Measurements from ENCODE around the gene ODAD4. TPM values are rescaled to one million over a fixed set of nuclear protein-coding genes. Genes with fewer than 3 reads are reported as not detected.

Gene ODAD4
- total RNA-seq, 8 experiments from 2014 or later: 0.31 to 10.4 (median 4.6) TPM

- no peak overlapping the region for H3K27ac ChIP-seq
- peak in 2 of 8 experiments; percentile 5 to 12 for ATAC-seq (replicated peaks in 6 of 8)
- no peaks in the 10 kb centered on the region for H3K4me1 ChIP-seq (replicated peaks in 1 of 2)
- 47 to 100% (median 85%) methylated on average over 2 to 10 of the region's 19 CpGs; no CpG with 5 or more reads in 5 of the 10 experiments for WGBS, 10 experiments
- no peak overlapping the region for H3K4me3 ChIP-seq
- in situ Hi-C loops (cut with MboI; ENCODE audit: low pct_unique_long_range_greater_than_20kb in 2 of 9, low sequenced_read_pairs in 9 of 9, unreplicated experiment in 9 of 9): no loop called here
These were observed 7.8 kb downstream of the ODAD4 start for GRCh38 chr17:41937970-41938954.

GRCh38 chr17:41939044-41939692, 8.8 kb downstream of the ODAD4 start:
- in situ Hi-C loops (cut with MboI; ENCODE audit: low pct_unique_long_range_greater_than_20kb in 2 of 9, low sequenced_read_pairs in 9 of 9, unreplicated experiment in 9 of 9): no loop called here
- no peak overlapping the region for H3K4me3 ChIP-seq
- no peak overlapping the region for H3K27ac ChIP-seq
- WGBS, 10 experiments: 51 to 100% (median 71%) methylated on average over 1 to 4 of the region's 4 CpGs; no CpG with 5 or more reads in 5 of the 10 experiments
- H3K4me1 ChIP-seq (replicated peaks in 1 of 2): no peaks in the 10 kb centered on the region
- ATAC-seq (replicated peaks in 6 of 8): peak in 1 of 8 experiments; percentile 16

GRCh38 chr17:41939693-41940090, 9.3 kb downstream of the ODAD4 start:
- in situ Hi-C loops (cut with MboI; ENCODE audit: low pct_unique_long_range_greater_than_20kb in 2 of 9, low sequenced_read_pairs in 9 of 9, unreplicated experiment in 9 of 9): no loop called here
- H3K4me1 ChIP-seq (replicated peaks in 1 of 2): no peaks in the 10 kb centered on the region
- H3K4me3 ChIP-seq: no peak overlapping the region
- H3K27ac ChIP-seq: no peak overlapping the region
- ATAC-seq (replicated peaks in 6 of 8): no peak
- WGBS, 10 experiments: 73 to 100% (median 92%) methylated on average over 1 to 4 of the region's 6 CpGs; no CpG with 5 or more reads in 5 of the 10 experiments

- WGBS, 10 experiments: 60 to 100% (median 90%) methylated on average over 1 to 4 of the region's 5 CpGs; no CpG with 5 or more reads in 5 of the 10 experiments
- no peak overlapping the region for H3K27ac ChIP-seq
- peak in 3 of 8 experiments; percentile 57 to 83 (median 79) for ATAC-seq (replicated peaks in 6 of 8)
- H3K4me1 ChIP-seq (replicated peaks in 1 of 2): no peaks in the 10 kb centered on the region
- no peak overlapping the region for H3K4me3 ChIP-seq
- in situ Hi-C loops (cut with MboI; ENCODE audit: low pct_unique_long_range_greater_than_20kb in 2 of 9, low sequenced_read_pairs in 9 of 9, unreplicated experiment in 9 of 9): no loop called here
These were observed 10.8 kb downstream of the ODAD4 start for GRCh38 chr17:41941168-41941567.

- Histone ChIP-seq H3K4me1 (replicated peaks in 1 of 2) (no peaks in the 10 kb centered on the region), H3K4me3 (no peak overlapping the region), H3K27ac (no peak overlapping the region)
- in situ Hi-C loops (cut with MboI; ENCODE audit: low pct_unique_long_range_greater_than_20kb in 2 of 9, low sequenced_read_pairs in 9 of 9, unreplicated experiment in 9 of 9): no loop called here
- ATAC-seq (replicated peaks in 6 of 8): peak in 3 of 8 experiments; percentile 6 to 61 (median 6)
- 68 to 95% (median 90%) methylated on average over 1 to 8 of the region's 8 CpGs for WGBS, 10 experiments
These were observed 12.4 kb downstream of the ODAD4 start for GRCh38 chr17:41942626-41943373.

GRCh38 chr17:41943492-41943891, 13.1 kb downstream of the ODAD4 start:
- 78 to 100% (median 100%) methylated on average over 1 to 2 of the region's 3 CpGs; no CpG with 5 or more reads in 5 of the 10 experiments for WGBS, 10 experiments
- no peak for ATAC-seq (replicated peaks in 6 of 8)
- H3K4me3 ChIP-seq: no peak overlapping the region
- H3K4me1 ChIP-seq (replicated peaks in 1 of 2): no peaks in the 10 kb centered on the region
- in situ Hi-C loops (cut with MboI; ENCODE audit: low pct_unique_long_range_greater_than_20kb in 2 of 9, low sequenced_read_pairs in 9 of 9, unreplicated experiment in 9 of 9): no loop called here
- no peak overlapping the region for H3K27ac ChIP-seq

GRCh38 chr17:41944943-41945342, 14.5 kb downstream of the ODAD4 start:
- Histone ChIP-seq H3K4me1 (replicated peaks in 1 of 2) (no peaks in the 10 kb centered on the region), H3K27ac (no peak overlapping the region), H3K4me3 (no peak overlapping the region)
- in situ Hi-C loops (cut with MboI; ENCODE audit: low pct_unique_long_range_greater_than_20kb in 2 of 9, low sequenced_read_pairs in 9 of 9, unreplicated experiment in 9 of 9): no loop called here
- ATAC-seq (replicated peaks in 6 of 8): no peak
- WGBS, 10 experiments: 64 to 100% (median 83%) methylated on average over 1 to 3 of the region's 3 CpGs; no CpG with 5 or more reads in 5 of the 10 experiments

- H3K27ac ChIP-seq: no peak overlapping the region
- H3K4me1 ChIP-seq (replicated peaks in 1 of 2): no peaks in the 10 kb centered on the region
- ATAC-seq (replicated peaks in 6 of 8): peak in 2 of 8 experiments; percentile 37 to 51
- H3K4me3 ChIP-seq: no peak overlapping the region
- in situ Hi-C loops (cut with MboI; ENCODE audit: low pct_unique_long_range_greater_than_20kb in 2 of 9, low sequenced_read_pairs in 9 of 9, unreplicated experiment in 9 of 9): no loop called here
- WGBS, 10 experiments: 76 to 100% (median 83%) methylated on average over 1 to 6 of the region's 11 CpGs; no CpG with 5 or more reads in 4 of the 10 experiments
These were observed 18.5 kb downstream of the ODAD4 start for GRCh38 chr17:41948762-41949460.

GRCh38 chr17:41956522-41956921, 26.1 kb downstream of the ODAD4 start:
- in situ Hi-C loops (cut with MboI; ENCODE audit: low pct_unique_long_range_greater_than_20kb in 2 of 9, low sequenced_read_pairs in 9 of 9, unreplicated experiment in 9 of 9): loop anchor here in 1 of 9 experiments (25.0 kb wide), 1 partner anchor 156 kb away; the partner anchor contains the start of genes DHX58, HSPB9 and KAT2A
- WGBS, 10 experiments: 80 to 100% (median 87%) methylated on average over 1 to 6 of the region's 6 CpGs; no CpG with 5 or more reads in 4 of the 10 experiments
- no peak for ATAC-seq (replicated peaks in 6 of 8)

GRCh38 chr17:41957031-41957868, 26.8 kb downstream of the ODAD4 start:
- ATAC-seq (replicated peaks in 6 of 8): no peak
- in situ Hi-C loops (cut with MboI; ENCODE audit: low pct_unique_long_range_greater_than_20kb in 2 of 9, low sequenced_read_pairs in 9 of 9, unreplicated experiment in 9 of 9): loop anchor here in 1 of 9 experiments (25.0 kb wide), 1 partner anchor 155 kb away; the partner anchor contains the start of genes DHX58, HSPB9 and KAT2A
- H3K4me3 ChIP-seq: no peak overlapping the region
- H3K4me1 ChIP-seq (replicated peaks in 1 of 2): no peaks in the 10 kb centered on the region
- no peak overlapping the region for H3K27ac ChIP-seq
- 60 to 100% (median 72%) methylated on average over 1 to 6 of the region's 11 CpGs; no CpG with 5 or more reads in 2 of the 10 experiments for WGBS, 10 experiments

More at GRCh38 chr17:41956522-41956921, 26.1 kb downstream of the ODAD4 start:
- H3K4me3 ChIP-seq: no peak overlapping the region
- H3K27ac ChIP-seq: no peak overlapping the region
- no peaks in the 10 kb centered on the region for H3K4me1 ChIP-seq (replicated peaks in 1 of 2)

GRCh38 chr17:41957869-41958439, 27.5 kb downstream of the ODAD4 start:
- whole genome bisulfite sequencing, 10 experiments: 59 to 100% (median 88%) methylated on average over 1 to 5 of the region's 6 CpGs; no CpG with 5 or more reads in 3 of the 10 experiments
- no peak overlapping the region for H3K27ac ChIP-seq
- in situ Hi-C loops (cut with MboI; ENCODE audit: low pct_unique_long_range_greater_than_20kb in 2 of 9, low sequenced_read_pairs in 9 of 9, unreplicated experiment in 9 of 9): loop anchor here in 1 of 9 experiments (25.0 kb wide), 1 partner anchor 154 kb away; the partner anchor contains the start of genes DHX58, HSPB9 and KAT2A
- no peak overlapping the region for H3K4me3 ChIP-seq
- ATAC-seq (replicated peaks in 6 of 8): no peak
- H3K4me1 ChIP-seq (replicated peaks in 1 of 2): peaks cover 0 to 3% of the 10 kb centered on the region in 2 donors

All from motor neuron (in vitro differentiated cells).